Endothelial cell (in vitro differentiated cells): Measurements from ENCODE around the gene PLA2G2C. TPM values are rescaled to one million over a fixed set of nuclear protein-coding genes. Genes with fewer than 3 reads are reported as not detected.

Experiments used
- DNase-seq: peaks from one replicate; pipeline ENCODE4 v3.0.0; 2021; ENCODE audit warnings: low spot score
- H3K27ac Mint-ChIP-seq: one replicate; pipeline ENCODE4 v1.8.0; 2021; ENCODE audit warnings: mixed read lengths, inconsistent platforms; ENCODE audit not compliant: unreplicated experiment
- H3K27me3 Mint-ChIP-seq: one replicate; pipeline ENCODE4 v1.8.0; 2021; ENCODE audit warnings: mild to moderate bottlenecking, moderate library complexity, mixed read lengths, inconsistent platforms; ENCODE audit not compliant: unreplicated experiment
- H3K36me3 Mint-ChIP-seq: one replicate; pipeline ENCODE4 v1.8.0; 2021; ENCODE audit warnings: mild to moderate bottlenecking, low read depth, mixed read lengths, inconsistent platforms; ENCODE audit not compliant: unreplicated experiment
- H3K4me1 Mint-ChIP-seq: one replicate; pipeline ENCODE4 v1.8.0; 2021; ENCODE audit warnings: mild to moderate bottlenecking, mixed read lengths, inconsistent platforms; ENCODE audit not compliant: unreplicated experiment
- H3K4me3 Mint-ChIP-seq: one replicate; pipeline ENCODE4 v1.8.0; 2021; ENCODE audit warnings: mild to moderate bottlenecking, mixed read lengths, inconsistent platforms; ENCODE audit not compliant: unreplicated experiment
- H3K9me3 Mint-ChIP-seq: one replicate; pipeline ENCODE4 v1.8.0; 2021; ENCODE audit warnings: mixed read lengths, inconsistent platforms; ENCODE audit not compliant: unreplicated experiment
- total RNA-seq: library from RNA; stranded (reverse); fragmentation: NEBNext Ultra II Directional; extraction: Animal tissue kit (Norgen Biotek cat#: 25700); gene quantifications from one replicate; pipeline ENCODE4 v1.2.1, GENCODE V29; 2021; ENCODE audit not compliant: unreplicated experiment
- TF ChIP-seq, protein P1 (sequence below): fragments of 200-600 bp; sonication (generic); IDR thresholded peaks from one replicate; pipeline ENCODE4 v1.5.0; 2021; ENCODE audit warnings: antibody characterized with exemption; ENCODE audit not compliant: unreplicated experiment

PLA2G2C gene
- total RNA-seq, 1 donor from 2014 or later, result not detected

DNA sequence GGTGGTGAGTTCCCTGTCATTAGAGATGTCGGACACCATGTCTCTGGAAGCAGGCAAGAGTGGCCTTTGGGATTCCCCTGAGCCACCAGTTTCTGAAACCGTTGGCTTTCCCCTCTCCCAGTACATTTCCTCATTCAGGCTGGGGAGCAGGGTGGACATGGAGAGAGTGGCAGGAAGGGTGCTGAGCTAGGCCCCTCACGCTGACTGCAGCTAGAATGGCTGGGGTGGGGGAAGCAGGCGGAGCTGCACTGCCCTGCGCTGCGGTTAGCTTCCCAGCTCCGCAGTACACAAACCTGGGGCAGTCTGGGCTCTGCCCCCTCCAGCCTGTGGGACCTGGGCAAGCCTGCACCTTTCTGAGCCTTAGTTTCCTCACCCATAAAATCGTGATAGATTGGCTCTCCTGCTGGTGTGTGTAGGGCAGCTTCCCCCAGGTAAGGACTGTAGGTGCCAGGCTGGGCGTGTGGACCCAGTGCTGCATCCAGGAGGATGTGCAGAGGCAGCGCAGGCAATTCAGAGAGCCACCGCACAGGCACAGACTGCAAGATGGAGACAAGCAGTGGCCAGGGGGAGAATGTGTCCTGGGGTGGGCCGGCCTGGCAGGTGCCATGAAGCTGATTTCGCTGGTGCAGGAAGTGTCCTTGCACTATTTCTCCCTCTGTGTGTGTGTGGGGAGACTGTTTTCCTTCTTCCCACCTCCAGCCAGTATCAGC is 44.2 kb downstream of the PLA2G2C start:
- TF ChIP-seq, protein P1, sequence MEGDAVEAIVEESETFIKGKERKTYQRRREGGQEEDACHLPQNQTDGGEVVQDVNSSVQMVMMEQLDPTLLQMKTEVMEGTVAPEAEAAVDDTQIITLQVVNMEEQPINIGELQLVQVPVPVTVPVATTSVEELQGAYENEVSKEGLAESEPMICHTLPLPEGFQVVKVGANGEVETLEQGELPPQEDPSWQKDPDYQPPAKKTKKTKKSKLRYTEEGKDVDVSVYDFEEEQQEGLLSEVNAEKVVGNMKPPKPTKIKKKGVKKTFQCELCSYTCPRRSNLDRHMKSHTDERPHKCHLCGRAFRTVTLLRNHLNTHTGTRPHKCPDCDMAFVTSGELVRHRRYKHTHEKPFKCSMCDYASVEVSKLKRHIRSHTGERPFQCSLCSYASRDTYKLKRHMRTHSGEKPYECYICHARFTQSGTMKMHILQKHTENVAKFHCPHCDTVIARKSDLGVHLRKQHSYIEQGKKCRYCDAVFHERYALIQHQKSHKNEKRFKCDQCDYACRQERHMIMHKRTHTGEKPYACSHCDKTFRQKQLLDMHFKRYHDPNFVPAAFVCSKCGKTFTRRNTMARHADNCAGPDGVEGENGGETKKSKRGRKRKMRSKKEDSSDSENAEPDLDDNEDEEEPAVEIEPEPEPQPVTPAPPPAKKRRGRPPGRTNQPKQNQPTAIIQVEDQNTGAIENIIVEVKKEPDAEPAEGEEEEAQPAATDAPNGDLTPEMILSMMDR, result no peak
- no peak for DNase-seq
- no peak overlapping the region for H3K4me3 Mint-ChIP-seq
- H3K27ac Mint-ChIP-seq, result no peak overlapping the region
- no peaks in the 10 kb centered on the region for H3K9me3 Mint-ChIP-seq
- H3K4me1 Mint-ChIP-seq, result no peaks in the 10 kb centered on the region
- no peaks in the 10 kb centered on the region for H3K36me3 Mint-ChIP-seq
- H3K27me3 Mint-ChIP-seq, result peaks cover 5% of the 10 kb centered on the region

DNA sequence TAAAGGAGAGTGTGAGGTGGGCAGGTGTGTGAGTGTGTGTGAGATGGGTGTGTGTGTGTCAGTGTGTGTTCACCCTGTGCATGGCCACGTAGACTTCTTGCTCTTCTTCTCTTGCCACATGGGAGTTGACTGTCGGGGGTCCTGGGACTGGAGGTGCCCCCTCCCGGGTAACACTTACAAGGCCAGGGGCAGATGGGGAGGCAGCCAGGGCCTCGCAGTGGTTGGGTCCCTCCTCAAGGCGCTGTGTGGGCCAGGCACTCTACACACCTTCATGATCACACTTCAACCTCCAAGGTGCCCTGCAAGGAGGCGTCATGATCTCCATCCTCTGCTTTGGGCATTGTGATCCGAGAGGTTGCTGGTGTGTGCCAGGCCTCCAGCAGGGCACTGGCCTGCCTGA is 44.9 kb downstream of the PLA2G2C start:
- no peak for DNase-seq
- H3K27ac Mint-ChIP-seq, result no peak overlapping the region
- H3K36me3 Mint-ChIP-seq, result no peaks in the 10 kb centered on the region
- H3K4me1 Mint-ChIP-seq, result no peaks in the 10 kb centered on the region
- no peaks in the 10 kb centered on the region for H3K9me3 Mint-ChIP-seq
- peaks cover 5% of the 10 kb centered on the region for H3K27me3 Mint-ChIP-seq
- H3K4me3 Mint-ChIP-seq, result no peak overlapping the region
- TF ChIP-seq, protein P1, result no peak

DNA sequence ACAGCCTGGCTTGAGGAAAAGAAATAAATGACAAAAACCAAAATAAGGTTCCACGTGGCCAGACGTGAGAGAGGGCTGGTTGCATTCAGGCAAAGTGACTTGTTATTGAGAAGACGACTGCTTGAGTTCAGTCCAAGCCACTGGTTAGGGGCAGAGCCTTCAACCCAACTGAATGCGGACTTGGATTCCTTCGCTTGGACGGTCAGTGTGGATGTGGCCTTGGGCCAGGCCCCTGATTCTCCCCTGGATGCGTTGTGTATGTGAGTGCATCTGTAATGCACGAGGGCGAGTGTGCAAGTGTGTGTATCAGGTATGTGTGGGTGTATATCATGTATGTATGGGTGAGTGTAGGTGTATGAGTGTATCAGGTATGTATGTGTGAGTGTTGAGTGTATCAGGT is 45.3 kb downstream of the PLA2G2C start:
- peaks cover 5% of the 10 kb centered on the region for H3K27me3 Mint-ChIP-seq
- TF ChIP-seq, protein P1, result no peak
- no peak for DNase-seq
- no peaks in the 10 kb centered on the region for H3K36me3 Mint-ChIP-seq
- H3K4me3 Mint-ChIP-seq, result no peak overlapping the region
- no peaks in the 10 kb centered on the region for H3K9me3 Mint-ChIP-seq
- H3K27ac Mint-ChIP-seq, result no peak overlapping the region
- H3K4me1 Mint-ChIP-seq, result no peaks in the 10 kb centered on the region

DNA sequence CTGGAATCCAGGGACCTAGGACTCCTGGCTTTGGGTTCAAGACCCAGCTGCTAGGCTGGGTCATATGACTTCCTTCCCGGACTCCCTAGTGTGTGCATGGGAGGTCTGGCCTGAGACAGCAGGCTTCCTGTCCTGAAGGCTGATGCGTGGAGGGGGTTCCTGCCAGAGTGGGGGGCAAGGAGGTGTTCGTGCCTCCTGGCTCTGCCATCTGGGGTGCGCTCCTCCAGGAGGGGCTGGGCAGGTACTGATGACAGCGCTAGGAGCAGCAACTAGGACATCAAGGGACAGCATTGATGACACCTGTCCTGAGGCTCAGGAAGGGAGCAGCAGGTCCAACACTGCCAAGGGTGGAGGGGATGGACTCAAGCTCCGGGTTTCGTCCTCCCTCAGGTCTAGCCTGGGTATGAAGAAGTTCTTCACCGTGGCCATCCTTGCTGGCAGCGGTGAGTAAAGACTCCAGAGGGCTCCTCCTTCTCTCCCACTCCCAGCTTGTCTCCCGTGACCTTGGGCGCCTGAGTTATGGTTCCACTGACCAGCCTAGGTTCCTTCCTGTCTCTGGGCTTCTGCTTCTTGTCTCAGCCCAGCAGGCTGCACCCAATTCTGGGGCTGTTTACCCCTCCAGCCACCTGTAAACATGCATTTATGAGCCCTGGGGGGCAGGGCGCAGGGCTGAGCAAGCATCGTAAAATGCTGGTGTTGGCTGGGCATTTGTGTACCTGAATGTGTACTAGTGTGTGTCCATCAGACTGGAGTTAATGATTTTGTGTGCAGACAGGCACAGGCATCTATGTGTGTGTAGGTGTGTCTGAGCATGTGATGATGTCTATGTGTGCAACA is 46.3 kb downstream of the PLA2G2C start:
- TF ChIP-seq, protein P1, result no peak
- H3K36me3 Mint-ChIP-seq, result no peaks in the 10 kb centered on the region
- peaks cover 5% of the 10 kb centered on the region for H3K27me3 Mint-ChIP-seq
- no peaks in the 10 kb centered on the region for H3K9me3 Mint-ChIP-seq
- H3K4me1 Mint-ChIP-seq, result no peaks in the 10 kb centered on the region
- no peak for DNase-seq
- no peak overlapping the region for H3K4me3 Mint-ChIP-seq
- H3K27ac Mint-ChIP-seq, result no peak overlapping the region
